GM18498 (cell line): ENCODE results near the gene RILPL1.
"Not testable (repeated sequence)": the region's sequence is repeated elsewhere in the genome, so short reads cannot be mapped to it uniquely, and the experiment has no call there.

Experiments used
- ATAC-seq: cut with Tn5 transposase; IDR thresholded peaks from one replicate; pipeline ENCODE4 v1.9.1; 2021; ENCODE audit warnings: mild to moderate bottlenecking, moderate library complexity; ENCODE audit not compliant: unreplicated experiment

The RILPL1 gene

DNA sequence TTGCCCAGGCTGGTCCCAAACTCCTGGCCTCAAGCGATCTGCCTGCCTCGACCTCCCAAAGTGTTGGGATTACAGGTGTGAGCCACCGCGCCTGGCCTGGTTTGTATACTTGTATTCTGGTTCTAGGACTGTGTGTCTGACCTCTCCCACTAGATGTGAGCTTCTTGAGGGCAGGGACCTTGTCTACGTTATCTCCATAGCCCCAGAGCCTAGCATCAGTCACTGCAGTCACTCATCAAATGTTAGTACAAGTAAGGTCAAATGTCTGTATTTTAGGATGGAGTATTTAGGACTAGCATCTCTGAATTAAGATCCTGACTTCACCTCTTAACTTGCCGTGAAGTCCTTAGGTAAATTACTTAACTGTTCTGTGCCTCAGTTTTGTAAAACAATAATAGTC lies 99.9 kb downstream of the RILPL1 start:
- ATAC-seq, result no peak

DNA sequence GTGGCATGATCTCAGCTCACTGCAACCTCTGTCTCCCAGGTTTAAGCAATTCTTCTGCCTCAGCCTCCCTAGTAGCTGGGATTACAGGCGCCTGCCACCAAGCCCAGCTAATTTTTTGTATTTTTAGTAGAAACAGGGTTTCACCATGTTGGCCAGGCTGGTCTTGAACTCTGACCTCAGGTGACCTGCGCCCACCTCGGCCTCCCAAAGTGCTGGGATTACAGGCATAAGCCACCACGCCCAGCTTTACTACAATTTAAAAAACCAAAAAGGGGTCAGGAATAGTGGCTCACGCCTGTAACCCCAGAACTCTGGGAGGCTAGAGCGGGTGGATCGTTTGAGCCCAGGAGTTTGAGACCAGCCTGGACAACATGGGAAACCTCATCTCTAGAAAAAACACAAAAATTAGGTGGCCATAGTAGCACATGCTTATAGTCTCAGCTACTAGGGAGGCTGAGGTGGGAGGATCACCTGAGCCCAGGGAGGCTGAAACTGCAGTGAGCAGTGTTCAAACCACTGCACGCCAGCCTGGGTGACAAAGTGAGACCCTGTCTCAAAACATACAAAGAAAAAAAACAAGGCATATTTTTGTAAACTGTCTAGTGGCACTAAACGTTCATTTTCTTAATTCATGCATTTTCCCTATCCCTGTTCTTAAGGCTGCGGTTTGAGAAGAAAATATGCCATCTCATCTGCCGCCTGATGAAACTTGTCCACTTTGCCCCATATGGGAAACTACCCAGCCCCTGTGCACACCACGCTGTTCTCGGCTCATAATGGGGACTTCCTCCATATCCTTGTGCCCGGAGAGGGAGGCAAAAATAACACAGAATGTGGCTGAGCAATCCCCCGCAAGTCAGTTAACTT lies 101.3 kb downstream of the RILPL1 start:
- ATAC-seq, result not testable (repeated sequence)

DNA sequence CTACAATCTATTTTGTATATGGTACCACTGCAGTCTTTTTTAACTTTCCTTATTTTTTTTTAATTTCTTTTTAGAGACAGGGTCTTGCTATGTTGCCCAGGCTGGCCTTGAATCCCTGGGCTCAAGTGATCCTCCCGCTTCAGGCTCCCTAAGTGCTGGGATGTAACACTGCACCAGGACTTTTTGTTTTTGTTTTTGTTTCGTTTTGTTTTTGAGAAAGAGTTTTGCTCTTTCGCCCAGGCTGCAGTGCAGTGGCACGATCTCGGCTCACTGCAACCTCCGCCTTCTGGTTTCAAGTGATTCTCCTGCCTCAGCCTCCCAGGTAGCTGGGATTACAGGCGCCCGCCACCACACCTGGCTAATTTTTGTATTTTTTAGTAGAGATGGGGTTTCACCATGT lies 104.4 kb downstream of the RILPL1 start:
- not testable (repeated sequence) for ATAC-seq

DNA sequence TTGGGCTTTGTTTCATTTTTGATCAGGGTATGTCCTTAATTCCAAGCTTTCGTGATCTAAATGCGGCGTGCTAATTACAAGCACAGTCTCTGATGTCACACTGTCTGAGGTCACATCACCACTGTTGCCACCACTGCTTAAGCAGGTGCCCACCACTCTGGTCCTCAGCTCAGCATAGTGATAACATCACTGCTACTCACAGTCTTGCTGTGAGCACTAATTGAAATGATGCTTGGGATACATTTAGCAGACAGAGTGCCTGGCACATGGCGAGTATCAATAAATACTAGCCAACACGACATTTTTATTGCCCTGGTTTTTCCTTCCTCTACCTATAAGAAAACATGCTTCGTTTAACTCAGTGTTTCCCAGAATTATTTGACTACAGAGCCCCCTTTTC lies 104.9 kb downstream of the RILPL1 start:
- no peak for ATAC-seq

DNA sequence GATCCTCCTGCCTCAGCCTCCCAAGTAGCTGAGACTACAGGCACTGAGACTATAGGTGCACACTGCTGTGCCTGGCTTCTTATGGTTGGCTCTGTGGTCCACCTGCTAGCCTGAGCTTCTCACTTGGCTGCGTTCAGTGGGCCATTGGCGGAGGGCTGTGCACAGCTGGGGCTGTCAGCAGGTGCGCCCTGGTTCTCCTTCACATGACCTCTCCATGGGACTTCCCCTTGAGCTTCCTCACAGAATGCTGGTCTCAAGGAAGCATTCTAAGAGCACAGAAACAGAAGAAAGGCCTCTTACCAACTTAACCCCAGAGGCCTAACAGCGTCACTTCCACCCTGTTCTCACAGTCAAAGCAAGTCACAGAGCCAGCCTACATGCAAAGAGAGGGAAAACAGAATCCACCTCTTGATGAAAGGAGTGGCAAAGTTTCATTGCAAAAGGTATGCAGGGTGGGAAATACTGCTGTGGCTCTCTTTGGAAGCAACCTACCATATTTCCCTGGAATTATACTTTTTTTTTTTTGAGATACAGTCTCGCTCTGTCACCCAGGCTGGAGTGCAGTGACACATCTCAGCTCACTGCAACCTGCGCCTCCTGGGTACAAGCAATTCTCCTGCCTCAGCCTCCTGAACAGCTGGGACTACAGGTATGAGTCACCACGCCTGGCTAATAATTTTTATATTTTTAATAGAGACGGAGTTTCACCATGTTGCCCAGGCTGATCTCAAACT lies 106.3 kb downstream of the RILPL1 start:
- ATAC-seq, result peak; percentile 87

DNA sequence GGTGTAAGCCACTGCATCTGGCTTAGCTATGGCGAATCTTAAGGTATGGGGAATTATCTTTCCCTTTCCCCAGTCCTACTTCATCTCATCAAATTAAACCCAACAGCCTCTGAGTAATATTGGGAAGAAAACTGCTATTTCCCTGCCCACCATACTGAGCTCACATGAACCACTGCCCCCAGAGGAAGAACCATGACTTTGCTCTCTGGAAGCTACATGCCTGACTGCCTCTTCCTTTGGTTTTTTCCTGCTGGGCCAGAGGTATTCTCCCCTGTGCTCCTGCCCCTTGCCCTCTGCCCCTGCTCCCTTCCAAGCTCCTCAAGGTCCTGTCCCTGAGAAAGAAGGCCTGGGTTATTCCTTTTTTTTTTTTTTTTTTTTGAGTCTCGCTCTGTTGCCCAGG lies 112.2 kb downstream of the RILPL1 start:
- no peak for ATAC-seq
